HUES6 (cell line): Measurements from ENCODE around the gene SLC26A3.

Experiments used
- H3K27ac ChIP-seq: 2 replicates; pipeline ENCODE4 v1.7.0; 2013; ENCODE audit warnings: low read depth, mild to moderate bottlenecking, low read length, inconsistent platforms
- H3K27me3 ChIP-seq: 2 replicates; pipeline ENCODE4 v1.6.1; 2013; ENCODE audit warnings: low read length; ENCODE audit not compliant: control insufficient read depth, insufficient read depth
- H3K36me3 ChIP-seq: 2 replicates; pipeline ENCODE4 v1.6.1; 2013; ENCODE audit warnings: low read length; ENCODE audit not compliant: control insufficient read depth, insufficient read depth
- H3K4me1 ChIP-seq: 2 replicates; pipeline ENCODE4 v1.6.1; 2013; ENCODE audit warnings: low read length; ENCODE audit not compliant: control insufficient read depth, insufficient read depth
- H3K4me3 ChIP-seq: 2 replicates; pipeline ENCODE4 v1.5.1; 2013; ENCODE audit warnings: low read depth, low read length
- H3K9ac ChIP-seq: one replicate; pipeline ENCODE4 v1.6.1; 2013; ENCODE audit warnings: mild to moderate bottlenecking, low read length
- H3K9me3 ChIP-seq: 2 replicates; pipeline ENCODE4 v1.6.1; 2013; ENCODE audit warnings: low read depth, low read length; ENCODE audit not compliant: control insufficient read depth, insufficient read depth

SLC26A3 gene

DNA sequence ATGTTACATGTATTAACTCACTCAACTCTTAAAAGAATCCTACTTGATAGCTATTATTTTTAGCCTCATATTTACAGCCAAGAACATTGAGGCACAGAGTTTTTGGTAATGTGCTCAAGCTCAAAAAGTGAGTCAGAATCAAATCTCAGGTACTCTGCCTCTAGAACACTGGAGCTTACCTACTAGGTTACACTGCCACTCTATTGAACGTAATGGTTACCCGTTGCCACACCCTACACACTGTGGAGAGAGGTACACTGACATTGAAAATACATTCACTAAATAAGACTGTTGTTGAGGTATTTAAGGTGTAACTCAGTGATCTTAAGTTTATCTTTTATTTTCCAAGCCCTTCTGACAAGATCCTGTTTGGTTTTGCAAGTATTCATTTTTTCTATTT lies 17.9 kb downstream of the SLC26A3 start:
- Histone ChIP-seq H3K36me3 (no peaks in the 10 kb centered on the region), H3K9ac (no peak overlapping the region), H3K27ac (no peak overlapping the region), H3K9me3 (no peaks in the 10 kb centered on the region), H3K4me3 (no peak overlapping the region), H3K27me3 (no peaks in the 10 kb centered on the region), H3K4me1 (peaks cover 22% of the 10 kb centered on the region)

DNA sequence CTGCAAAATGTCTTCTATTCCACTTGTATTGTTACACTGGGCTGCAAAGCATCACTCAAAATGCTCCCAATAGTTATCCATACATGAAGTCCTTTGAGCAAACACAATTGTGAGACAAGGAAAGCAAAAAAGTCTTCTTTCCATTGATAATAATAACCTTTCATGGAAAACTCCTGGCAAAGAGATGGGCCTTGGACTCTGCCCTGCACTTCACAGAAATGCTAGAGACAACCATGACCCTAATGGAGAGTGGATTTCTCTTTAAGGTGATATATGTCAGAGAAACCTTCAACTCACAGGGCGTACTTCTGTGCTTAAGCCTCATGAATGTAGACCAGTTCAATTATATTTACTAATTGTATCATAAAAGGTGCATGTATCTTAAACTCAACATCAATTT lies 19.4 kb downstream of the SLC26A3 start:
- no peaks in the 10 kb centered on the region for H3K36me3 ChIP-seq
- H3K4me1 ChIP-seq, result peaks cover 22% of the 10 kb centered on the region
- H3K9ac ChIP-seq, result no peak overlapping the region
- no peak overlapping the region for H3K27ac ChIP-seq
- no peaks in the 10 kb centered on the region for H3K27me3 ChIP-seq
- H3K4me3 ChIP-seq, result no peak overlapping the region
- no peaks in the 10 kb centered on the region for H3K9me3 ChIP-seq

DNA sequence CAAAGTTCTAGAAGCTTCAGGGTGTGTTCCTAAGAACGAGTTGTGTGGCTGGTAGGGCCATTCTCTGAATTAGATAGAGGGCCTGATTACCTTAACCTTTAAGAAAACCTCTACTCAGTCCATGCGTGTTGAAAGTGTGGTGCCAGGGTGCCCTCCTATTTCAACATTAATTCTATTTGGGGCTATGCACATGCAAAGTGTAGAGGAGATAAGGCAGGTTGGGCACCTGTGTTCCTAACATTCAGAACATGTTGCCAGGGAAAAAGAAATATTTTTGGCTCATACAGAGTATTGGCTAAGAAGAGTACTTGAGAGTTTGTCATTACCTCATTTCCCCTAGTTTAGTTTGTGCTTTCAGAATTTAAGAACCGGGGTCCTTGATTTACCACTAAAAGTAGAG lies 20.6 kb downstream of the SLC26A3 start:
- H3K27ac ChIP-seq, result no peak overlapping the region
- H3K4me3 ChIP-seq, result no peak overlapping the region
- H3K27me3 ChIP-seq, result no peaks in the 10 kb centered on the region
- peaks cover 10% of the 10 kb centered on the region; the same call in 1 of the 2 replicates for H3K4me1 ChIP-seq
- H3K36me3 ChIP-seq, result no peaks in the 10 kb centered on the region
- no peak overlapping the region for H3K9ac ChIP-seq
- H3K9me3 ChIP-seq, result no peaks in the 10 kb centered on the region

DNA sequence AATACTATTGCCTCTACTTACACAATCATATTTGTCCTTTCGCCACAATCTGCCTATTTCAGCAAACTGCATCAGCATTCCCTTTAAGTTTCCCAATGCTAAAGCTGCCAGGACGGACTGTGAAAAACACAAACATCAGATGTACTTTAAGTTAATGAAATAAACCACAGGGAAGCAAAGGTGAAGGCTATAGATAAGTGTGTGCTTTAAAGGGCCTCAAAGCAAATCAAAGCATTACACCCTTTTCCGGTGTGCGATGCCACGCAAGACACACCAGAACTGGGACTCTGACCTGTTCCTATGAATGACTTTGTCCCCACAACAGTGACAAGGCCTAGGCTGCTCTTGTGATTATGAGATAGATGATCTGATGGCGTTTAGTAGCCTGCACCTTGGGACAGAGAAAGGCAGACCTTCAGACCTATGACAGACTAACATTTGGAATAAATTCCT lies 23.4 kb downstream of the SLC26A3 start:
- no peaks in the 10 kb centered on the region for H3K9me3 ChIP-seq
- no peak overlapping the region for H3K4me3 ChIP-seq
- H3K36me3 ChIP-seq, result no peaks in the 10 kb centered on the region
- no peaks in the 10 kb centered on the region for H3K4me1 ChIP-seq
- H3K27ac ChIP-seq, result no peak overlapping the region
- no peaks in the 10 kb centered on the region for H3K27me3 ChIP-seq
- H3K9ac ChIP-seq, result no peak overlapping the region

DNA sequence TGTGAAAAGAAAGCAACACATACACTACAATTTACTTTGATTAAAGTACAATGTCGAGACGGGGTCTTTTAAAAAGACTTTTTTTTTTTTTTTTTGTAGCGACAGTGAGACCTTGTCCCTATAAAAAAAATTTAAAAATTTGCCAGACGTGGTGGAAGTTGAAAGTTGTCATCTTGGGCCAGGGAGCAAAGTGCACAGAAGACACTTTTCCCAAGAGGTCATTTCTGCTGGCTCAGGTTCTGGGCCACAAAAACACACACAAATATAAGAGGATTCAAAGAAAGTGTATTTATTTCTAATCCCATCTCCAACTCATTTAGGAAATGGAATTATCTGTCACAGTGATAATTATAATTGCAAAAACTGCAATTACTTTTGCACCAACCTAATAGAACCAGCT lies 24.7 kb downstream of the SLC26A3 start:
- Histone ChIP-seq H3K36me3 (no peaks in the 10 kb centered on the region), H3K27me3 (no peaks in the 10 kb centered on the region), H3K9ac (no peak overlapping the region), H3K4me3 (no peak overlapping the region), H3K27ac (no peak overlapping the region), H3K4me1 (no peaks in the 10 kb centered on the region), H3K9me3 (no peaks in the 10 kb centered on the region)

DNA sequence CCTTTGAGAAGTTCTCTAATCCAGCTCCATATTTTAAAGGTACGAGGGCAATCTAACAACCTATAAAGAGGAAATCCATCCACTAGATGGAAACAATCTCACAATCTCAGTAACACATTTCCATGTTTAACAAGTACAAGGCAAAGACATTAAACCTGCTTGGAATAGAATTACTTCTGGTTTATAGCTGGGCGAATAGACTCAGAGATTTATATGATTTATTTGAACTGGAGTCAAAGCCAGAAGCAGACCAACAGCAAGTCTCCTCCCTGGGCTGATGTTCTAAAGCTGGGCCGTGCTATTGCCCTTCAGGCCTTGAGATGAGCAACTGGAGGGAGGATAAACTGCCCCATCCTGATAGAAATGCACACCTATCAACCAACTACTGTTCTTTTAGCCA lies 25.3 kb downstream of the SLC26A3 start:
- no peaks in the 10 kb centered on the region for H3K36me3 ChIP-seq
- H3K4me3 ChIP-seq, result no peak overlapping the region
- no peak overlapping the region for H3K27ac ChIP-seq
- no peaks in the 10 kb centered on the region for H3K9me3 ChIP-seq
- no peak overlapping the region for H3K9ac ChIP-seq
- H3K27me3 ChIP-seq, result no peaks in the 10 kb centered on the region
- H3K4me1 ChIP-seq, result no peaks in the 10 kb centered on the region

DNA sequence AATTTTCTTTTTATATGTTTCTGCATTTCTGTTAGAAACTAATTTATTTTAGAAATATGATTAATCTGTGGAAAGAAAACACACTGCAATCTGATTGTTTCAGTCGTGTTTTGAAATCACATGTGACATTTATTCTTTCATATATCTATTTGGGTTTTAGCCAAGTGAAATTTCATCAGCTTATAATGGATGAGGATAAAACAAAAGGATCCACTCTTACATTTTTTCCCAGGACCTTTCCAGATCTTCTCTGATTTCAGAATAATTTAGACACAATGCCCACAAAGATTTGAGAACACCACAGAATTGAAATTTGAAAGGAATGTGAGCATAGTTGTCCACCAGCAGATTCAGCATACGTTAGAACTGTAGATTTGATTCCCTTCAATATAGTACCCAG lies 30.0 kb downstream of the SLC26A3 start:
- Histone ChIP-seq H3K27ac (no peak overlapping the region), H3K9ac (no peak overlapping the region), H3K9me3 (no peaks in the 10 kb centered on the region), H3K36me3 (no peaks in the 10 kb centered on the region), H3K27me3 (no peaks in the 10 kb centered on the region), H3K4me3 (no peak overlapping the region), H3K4me1 (no peaks in the 10 kb centered on the region)

DNA sequence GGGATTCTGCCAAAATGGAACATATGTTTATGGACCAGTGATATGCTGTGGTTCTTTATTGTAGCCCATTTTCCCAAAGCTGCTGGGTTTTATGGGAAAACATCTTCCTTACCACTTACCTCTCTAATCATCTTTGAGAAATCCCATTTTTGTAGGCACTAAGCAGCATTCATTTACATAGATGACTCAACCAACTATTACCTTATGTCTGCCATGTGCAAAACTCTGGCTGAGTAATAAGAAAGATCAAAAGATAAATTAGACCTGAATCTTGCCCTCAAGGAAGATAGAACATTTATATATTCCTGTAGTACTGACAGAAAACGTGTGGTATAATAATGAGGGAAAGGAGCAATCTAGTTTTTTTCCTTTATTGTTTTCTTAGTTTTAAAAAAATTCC lies 34.8 kb downstream of the SLC26A3 start:
- no peaks in the 10 kb centered on the region for H3K9me3 ChIP-seq
- H3K36me3 ChIP-seq, result no peaks in the 10 kb centered on the region
- H3K4me1 ChIP-seq, result no peaks in the 10 kb centered on the region
- no peak overlapping the region for H3K4me3 ChIP-seq
- H3K27me3 ChIP-seq, result no peaks in the 10 kb centered on the region
- no peak overlapping the region for H3K27ac ChIP-seq
- no peak overlapping the region for H3K9ac ChIP-seq

DNA sequence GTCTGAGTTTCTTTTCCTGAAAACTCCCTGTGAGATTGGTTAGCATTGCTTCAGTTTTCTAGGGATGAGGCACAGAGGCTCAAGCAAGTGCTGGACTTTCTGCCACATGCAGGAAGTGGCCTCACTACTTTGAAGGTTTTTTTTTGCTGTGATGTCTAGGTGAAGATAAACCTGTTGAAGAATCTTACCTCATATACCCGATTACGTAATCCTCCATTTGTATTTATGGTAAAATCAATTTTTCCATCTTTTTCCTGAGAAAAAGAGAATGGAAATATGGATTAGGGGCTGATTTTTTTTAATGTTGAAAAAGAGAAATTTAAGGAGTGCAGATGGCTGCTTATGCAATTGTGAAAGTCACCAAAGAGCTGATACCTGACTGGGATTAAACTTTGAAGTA lies 35.6 kb downstream of the SLC26A3 start:
- H3K36me3 ChIP-seq, result no peaks in the 10 kb centered on the region
- H3K4me1 ChIP-seq, result no peaks in the 10 kb centered on the region
- no peaks in the 10 kb centered on the region for H3K27me3 ChIP-seq
- no peak overlapping the region for H3K9ac ChIP-seq
- H3K27ac ChIP-seq, result no peak overlapping the region
- no peak overlapping the region for H3K4me3 ChIP-seq
- H3K9me3 ChIP-seq, result no peaks in the 10 kb centered on the region

DNA sequence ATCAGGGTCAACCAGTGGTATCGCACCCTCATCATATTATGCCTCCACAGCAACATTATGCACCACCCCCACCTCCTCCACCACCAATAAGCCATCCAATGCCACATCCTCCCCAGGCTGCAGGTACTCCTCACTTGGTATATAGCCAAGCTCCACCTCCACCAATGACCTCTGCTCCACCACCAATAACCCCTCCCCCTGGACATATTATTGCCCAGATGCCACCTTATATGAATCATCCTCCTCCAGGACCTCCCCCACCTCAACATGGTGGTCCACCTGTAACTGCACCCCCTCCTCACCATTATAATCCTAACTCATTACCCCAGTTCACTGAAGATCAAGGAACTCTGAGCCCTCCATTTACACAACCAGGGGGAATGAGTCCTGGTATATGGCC lies 44.4 kb downstream of the SLC26A3 start:
- H3K4me3 ChIP-seq, result no peak overlapping the region
- H3K27ac ChIP-seq, result no peak overlapping the region
- H3K9me3 ChIP-seq, result no peaks in the 10 kb centered on the region
- H3K9ac ChIP-seq, result no peak overlapping the region
- H3K36me3 ChIP-seq, result peaks cover 58% of the 10 kb centered on the region
- H3K27me3 ChIP-seq, result no peaks in the 10 kb centered on the region
- H3K4me1 ChIP-seq, result no peaks in the 10 kb centered on the region

DNA sequence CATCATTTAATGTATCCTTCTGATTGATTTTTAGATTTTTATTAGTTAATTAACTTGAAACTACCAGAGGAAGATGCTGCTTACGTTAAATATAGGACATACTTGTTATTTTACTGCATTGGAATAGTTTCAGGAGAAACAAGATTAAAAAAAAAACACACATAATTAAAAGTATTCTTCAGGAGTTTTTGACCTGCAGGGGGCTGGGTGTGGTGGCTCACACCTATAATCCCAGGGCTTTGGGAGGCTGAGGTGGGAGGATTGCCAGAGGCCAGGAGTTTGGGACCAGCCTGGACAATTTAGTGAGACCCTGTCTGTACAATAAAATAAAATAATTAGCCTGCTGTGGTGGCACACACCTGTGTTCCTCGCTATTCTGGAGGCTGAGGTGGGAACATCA lies 48.4 kb downstream of the SLC26A3 start:
- Histone ChIP-seq H3K27me3 (no peaks in the 10 kb centered on the region), H3K27ac (no peak overlapping the region), H3K36me3 (peaks cover 89% of the 10 kb centered on the region), H3K4me1 (no peaks in the 10 kb centered on the region), H3K4me3 (no peak overlapping the region), H3K9me3 (no peaks in the 10 kb centered on the region), H3K9ac (no peak overlapping the region)

DNA sequence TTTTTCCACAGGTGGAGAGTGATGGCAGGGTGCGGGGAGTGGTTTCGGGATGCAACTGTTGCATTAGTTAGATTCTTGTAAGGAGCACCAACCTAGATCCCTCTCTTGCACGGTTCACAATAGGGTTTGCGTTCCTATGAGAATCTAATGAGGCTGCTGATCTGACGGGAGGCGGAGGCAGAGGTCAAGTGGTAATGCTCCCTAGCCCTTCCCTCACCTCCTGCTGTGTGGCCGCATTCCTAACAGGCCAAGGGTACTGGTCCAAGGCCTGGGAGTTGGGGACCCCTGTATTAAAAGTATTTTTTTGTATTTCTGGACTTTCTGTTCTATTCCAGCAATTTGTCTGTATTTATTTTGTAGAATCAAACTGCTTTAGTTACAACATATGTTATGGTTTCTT lies 51.9 kb downstream of the SLC26A3 start:
- H3K4me3 ChIP-seq, result no peak overlapping the region
- H3K4me1 ChIP-seq, result no peaks in the 10 kb centered on the region
- peaks cover 72% of the 10 kb centered on the region for H3K36me3 ChIP-seq
- H3K9ac ChIP-seq, result no peak overlapping the region
- no peaks in the 10 kb centered on the region for H3K27me3 ChIP-seq
- no peaks in the 10 kb centered on the region for H3K9me3 ChIP-seq
- no peak overlapping the region for H3K27ac ChIP-seq
